SK-N-MC (cell line): Measurements from ENCODE around the gene MMP20.

ENCODE experiments used
- DNase-seq: peaks from one replicate; pipeline ENCODE4 v3.0.0-alpha.2; 2011; ENCODE audit warnings: low read depth, low spot score
- H3K27ac ChIP-seq: fragments of 200-600 bp; sonication (generic); 2 replicates; pipeline ENCODE4 v1.5.1; 2016; ENCODE audit warnings: mixed run types
- H3K36me3 ChIP-seq: fragments of 200-600 bp; sonication (generic); 2 replicates; pipeline ENCODE4 v1.6.1; 2017; ENCODE audit warnings: antibody characterized with exemption, low read length, mixed read lengths; ENCODE audit not compliant: insufficient read depth
- H3K4me3 ChIP-seq: fragments of 200-600 bp; sonication (generic); 2 replicates; pipeline ENCODE4 v1.5.1; 2016
- H3K9ac ChIP-seq: fragments of 200-600 bp; sonication (generic); 2 replicates; pipeline ENCODE4 v1.8.0; 2017; ENCODE audit warnings: mixed run types, mixed read lengths; ENCODE audit not compliant: insufficient read length
- H3K9me3 ChIP-seq: fragments of 200-600 bp; sonication (generic); 2 replicates; pipeline ENCODE4 v1.6.1; 2017; ENCODE audit warnings: low read depth, mild to moderate bottlenecking, antibody characterized with exemption, low read length, moderate library complexity, mixed read lengths
- EZH2 ChIP-seq: fragments of 200-600 bp; sonication (generic); IDR thresholded peaks from one replicate; pipeline ENCODE4 v1.6.1; 2017; ENCODE audit warnings: antibody characterized with exemption
- FOXP2 ChIP-seq: optimal IDR thresholded peaks from 2 replicates; pipeline ENCODE3; 2011; ENCODE audit warnings: mild to moderate bottlenecking, moderate library complexity; ENCODE audit not compliant: insufficient read depth; ENCODE audit errors: extremely low read length, control extremely low read depth
- POLR2AphosphoS5 ChIP-seq: IDR thresholded peaks from 2 replicates; pipeline ENCODE4 v1.6.1; 2012; ENCODE audit warnings: mild to moderate bottlenecking, low read depth, low read length, borderline replicate concordance

Gene MMP20

GRCh38 chr11:102546923-102547471 is 78.1 kb downstream of the MMP20 start:
- no peak for TF ChIP-seq FOXP2
- TF ChIP-seq POLR2AphosphoS5, result no peak
- no peak for TF ChIP-seq EZH2
- Histone ChIP-seq H3K36me3 (no peaks in the 10 kb centered on the region), H3K9me3 (no peaks in the 10 kb centered on the region), H3K9ac (no peak overlapping the region), H3K27ac (no peak overlapping the region), H3K4me3 (no peak overlapping the region)
- no peak for DNase-seq

GRCh38 chr11:102546427-102546826 is 78.7 kb downstream of the MMP20 start:
- no peak overlapping the region for H3K4me3 ChIP-seq
- no peaks in the 10 kb centered on the region for H3K9me3 ChIP-seq
- no peak overlapping the region for H3K9ac ChIP-seq
- no peak overlapping the region for H3K27ac ChIP-seq
- no peak for TF ChIP-seq EZH2
- no peak for TF ChIP-seq FOXP2
- no peak for TF ChIP-seq POLR2AphosphoS5
- no peak for DNase-seq
- H3K36me3 ChIP-seq, result no peaks in the 10 kb centered on the region

GRCh38 chr11:102545701-102546100 is 79.4 kb downstream of the MMP20 start:
- Histone ChIP-seq H3K9me3 (no peaks in the 10 kb centered on the region), H3K4me3 (no peak overlapping the region), H3K9ac (no peak overlapping the region), H3K27ac (no peak overlapping the region), H3K36me3 (no peaks in the 10 kb centered on the region)
- TF ChIP-seq FOXP2, result no peak
- TF ChIP-seq POLR2AphosphoS5, result no peak
- no peak for TF ChIP-seq EZH2
- no peak for DNase-seq

GRCh38 chr11:102544594-102544993 is 80.5 kb downstream of the MMP20 start:
- no peaks in the 10 kb centered on the region for H3K9me3 ChIP-seq
- no peak overlapping the region for H3K9ac ChIP-seq
- H3K36me3 ChIP-seq, result no peaks in the 10 kb centered on the region
- no peak overlapping the region for H3K4me3 ChIP-seq
- no peak overlapping the region for H3K27ac ChIP-seq
- no peak for DNase-seq
- no peak for TF ChIP-seq FOXP2

- TF ChIP-seq POLR2AphosphoS5, result no peak
- DNase-seq, result no peak
- H3K9ac ChIP-seq, result no peak overlapping the region
- H3K36me3 ChIP-seq, result no peaks in the 10 kb centered on the region
- no peak overlapping the region for H3K27ac ChIP-seq
- H3K9me3 ChIP-seq, result no peaks in the 10 kb centered on the region
- no peak overlapping the region for H3K4me3 ChIP-seq
Measured at GRCh38 chr11:102539567-102539966, 85.6 kb downstream of the MMP20 start.

GRCh38 chr11:102538932-102539331 is 86.2 kb downstream of the MMP20 start:
- H3K9ac ChIP-seq, result no peak overlapping the region
- no peak overlapping the region for H3K4me3 ChIP-seq
- DNase-seq, result no peak
- no peaks in the 10 kb centered on the region for H3K9me3 ChIP-seq
- H3K36me3 ChIP-seq, result no peaks in the 10 kb centered on the region
- no peak overlapping the region for H3K27ac ChIP-seq
- TF ChIP-seq POLR2AphosphoS5 (no peak), EZH2 (no peak), FOXP2 (no peak)

GRCh38 chr11:102534261-102534872 is 90.8 kb downstream of the MMP20 start:
- TF ChIP-seq EZH2 (no peak), POLR2AphosphoS5 (no peak), FOXP2 (no peak)
- Histone ChIP-seq H3K9me3 (no peaks in the 10 kb centered on the region), H3K36me3 (no peaks in the 10 kb centered on the region), H3K4me3 (no peak overlapping the region), H3K27ac (no peak overlapping the region), H3K9ac (no peak overlapping the region)
- DNase-seq, result no peak

GRCh38 chr11:102530558-102530957 is 94.6 kb downstream of the MMP20 start, which contains the start of gene MMP7:
Gene MMP7, minus strand, starts transcription at chr11:102530747. Its CDS starts 47 bp downstream, at chr11:102530700.
- TF ChIP-seq FOXP2 (no peak), EZH2 (no peak), POLR2AphosphoS5 (no peak)
- DNase-seq, result no peak
- Histone ChIP-seq H3K27ac (no peak within 1 kb of the TSS), H3K9ac (no peak within 1 kb of the TSS), H3K4me3 (no peak within 1 kb of the TSS), H3K9me3 (no peaks in the 10 kb centered on the region), H3K36me3 (no peaks in the 10 kb centered on the region)

GRCh38 chr11:102528618-102529017 is 96.5 kb downstream of the MMP20 start:
- DNase-seq, result no peak
- Histone ChIP-seq H3K36me3 (no peaks in the 10 kb centered on the region), H3K9me3 (no peaks in the 10 kb centered on the region), H3K9ac (no peak overlapping the region), H3K4me3 (no peak overlapping the region), H3K27ac (no peak overlapping the region)
- no peak for TF ChIP-seq EZH2
- no peak for TF ChIP-seq FOXP2
- TF ChIP-seq POLR2AphosphoS5, result no peak
